ENCODE results near the gene CCDC157.

The CCDC157 gene

DNA sequence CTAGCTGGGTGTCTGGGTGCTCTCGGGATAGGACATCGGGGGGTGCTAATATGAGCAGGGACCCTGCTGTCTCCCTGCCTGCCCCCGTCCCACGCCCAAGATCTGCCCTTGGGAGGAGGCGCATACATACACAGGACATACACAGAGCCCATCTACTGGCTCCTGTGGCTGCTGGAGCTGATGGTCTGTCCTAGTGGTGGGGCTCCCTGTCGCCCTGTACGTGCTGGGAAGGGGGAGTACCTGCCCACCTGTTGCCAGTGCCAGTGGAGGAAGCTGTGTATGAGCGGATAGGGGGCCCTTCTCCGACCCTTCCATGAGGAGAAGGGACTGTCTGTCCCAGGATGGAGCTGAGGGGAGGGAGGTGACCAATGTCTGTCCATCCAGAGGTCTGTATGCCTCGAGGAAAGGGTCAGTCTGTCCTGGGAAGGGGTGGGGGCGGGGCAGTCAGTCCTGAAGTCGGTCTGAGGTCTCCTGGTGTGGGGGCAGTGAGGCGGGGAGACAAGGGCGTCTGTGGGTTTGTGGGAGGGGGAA lies 31.0 kb upstream of the CCDC157 start (continued):
- TF ChIP-seq SCRT2 (tag by site-specific recombination; IDR thresholded peaks at IDR 0.05) (peak; percentile 97), ZNF311 (tag by site-specific recombination; IDR thresholded peaks at IDR 0.05; ENCODE audit: borderline replicate concordance) (no peak)
- TF ChIP-seq, protein P1, sequence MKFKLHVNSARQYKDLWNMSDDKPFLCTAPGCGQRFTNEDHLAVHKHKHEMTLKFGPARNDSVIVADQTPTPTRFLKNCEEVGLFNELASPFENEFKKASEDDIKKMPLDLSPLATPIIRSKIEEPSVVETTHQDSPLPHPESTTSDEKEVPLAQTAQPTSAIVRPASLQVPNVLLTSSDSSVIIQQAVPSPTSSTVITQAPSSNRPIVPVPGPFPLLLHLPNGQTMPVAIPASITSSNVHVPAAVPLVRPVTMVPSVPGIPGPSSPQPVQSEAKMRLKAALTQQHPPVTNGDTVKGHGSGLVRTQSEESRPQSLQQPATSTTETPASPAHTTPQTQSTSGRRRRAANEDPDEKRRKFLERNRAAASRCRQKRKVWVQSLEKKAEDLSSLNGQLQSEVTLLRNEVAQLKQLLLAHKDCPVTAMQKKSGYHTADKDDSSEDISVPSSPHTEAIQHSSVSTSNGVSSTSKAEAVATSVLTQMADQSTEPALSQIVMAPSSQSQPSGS (tag by site-specific recombination; IDR thresholded peaks at IDR 0.05; ENCODE audit: low read depth) = no peak
- TF ChIP-seq, protein P2, sequence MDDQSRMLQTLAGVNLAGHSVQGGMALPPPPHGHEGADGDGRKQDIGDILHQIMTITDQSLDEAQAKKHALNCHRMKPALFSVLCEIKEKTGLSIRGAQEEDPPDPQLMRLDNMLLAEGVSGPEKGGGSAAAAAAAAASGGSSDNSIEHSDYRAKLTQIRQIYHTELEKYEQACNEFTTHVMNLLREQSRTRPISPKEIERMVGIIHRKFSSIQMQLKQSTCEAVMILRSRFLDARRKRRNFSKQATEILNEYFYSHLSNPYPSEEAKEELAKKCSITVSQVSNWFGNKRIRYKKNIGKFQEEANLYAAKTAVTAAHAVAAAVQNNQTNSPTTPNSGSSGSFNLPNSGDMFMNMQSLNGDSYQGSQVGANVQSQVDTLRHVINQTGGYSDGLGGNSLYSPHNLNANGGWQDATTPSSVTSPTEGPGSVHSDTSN (CRISPR knock-in tag; IDR thresholded peaks at IDR 0.05) = peak; percentile 39; the same call in 1 of the 2 replicates

DNA sequence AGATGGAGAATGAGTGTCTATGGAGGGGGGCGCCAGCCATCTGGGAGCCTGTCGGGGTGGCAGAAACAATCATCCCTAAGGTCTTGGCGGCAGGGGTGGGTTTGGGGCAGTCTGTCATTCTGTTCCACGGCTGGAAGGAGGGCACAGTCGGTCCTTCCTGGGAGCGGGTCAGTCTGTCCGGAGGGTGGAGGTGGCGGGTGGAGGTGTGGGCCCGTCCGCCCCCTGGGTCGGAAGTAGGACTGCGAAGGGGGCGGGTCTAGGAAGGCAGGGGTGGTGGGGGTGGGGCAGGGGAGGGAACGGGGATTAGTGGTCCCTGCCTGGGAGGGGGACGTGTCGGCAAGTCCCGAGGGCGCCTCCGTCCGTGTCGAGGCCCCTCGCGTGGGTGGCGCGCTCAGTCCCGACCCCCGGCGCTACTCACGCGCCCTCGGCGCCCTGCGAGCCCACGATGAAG lies 30.5 kb upstream of the CCDC157 start:
- Histone ChIP-seq H3K27ac (ENCODE audit: extremely low read depth, low read depth, low read length) (peak overlapping the region; percentile 72; the same call in 1 of the 2 replicates), H3K4me1 (ENCODE audit: control insufficient read depth, insufficient read depth, low read length) (peaks cover 11% of the 10 kb centered on the region), H3K9me3 (ENCODE audit: control insufficient read depth, insufficient read depth, low read depth, low read length) (no peaks in the 10 kb centered on the region), H3K4me3 (ENCODE audit: low read depth, low read length) (peak overlapping the region; percentile 85), H3K36me3 (ENCODE audit: control insufficient read depth in 2 of 2, insufficient read depth in 1 of 2, low read length in 2 of 2) (peaks cover 5 to 29% of the 10 kb centered on the region in 2 experiments; a peak in 2 of 3 replicates)
- ChIA-PET POLR2A (interaction anchor here (0.6 to 2.6 kb wide), 20 partner anchors 10 to 1058 kb away, joined by 3 to 40 read pairs (median 6); partner anchors contain the start of genes CASTOR1, CCDC157 and SF3A1), CTCF (interaction anchor here (0.9 to 6.6 kb wide), 3 partner anchors 11 to 63 kb away, joined by 4 to 60 read pairs (median 18); partner anchors contain the start of gene CASTOR1)
- no peak for TF ChIP-seq ZNF423 (tag by site-specific recombination; IDR thresholded peaks at IDR 0.05)
- no peak for TF ChIP-seq ZNF843 (tag by site-specific recombination; IDR thresholded peaks at IDR 0.05)
- no peak for TF ChIP-seq ZNF19 (tag by site-specific recombination; IDR thresholded peaks at IDR 0.05; ENCODE audit: low read depth)
- TF ChIP-seq ZBTB20 (tag by site-specific recombination; IDR thresholded peaks at IDR 0.05) = no peak
- TF ChIP-seq TRIM28 (IDR thresholded peaks at IDR 0.05; ENCODE audit: borderline replicate concordance, low read length) = no peak
- TF ChIP-seq ZNF426 (tag by site-specific recombination; IDR thresholded peaks at IDR 0.05) = no peak
- TF ChIP-seq ZNF521 (tag by site-specific recombination; IDR thresholded peaks at IDR 0.05) = no peak
- no peak; the same call in 1 of the 2 replicates for TF ChIP-seq ZNF335 (tag by site-specific recombination; conservative IDR thresholded peaks at IDR 0.05)
- no peak for TF ChIP-seq ZNF792 (tag by site-specific recombination; IDR thresholded peaks at IDR 0.05)
- no peak for TF ChIP-seq ZNF621 (tag by site-specific recombination; IDR thresholded peaks at IDR 0.05)
- no peak for TF ChIP-seq SP7 (tag by site-specific recombination; IDR thresholded peaks at IDR 0.05)
- TF ChIP-seq GLIS2 (tag by site-specific recombination; IDR thresholded peaks at IDR 0.05) = peak; percentile 74
- TF ChIP-seq, protein P3, sequence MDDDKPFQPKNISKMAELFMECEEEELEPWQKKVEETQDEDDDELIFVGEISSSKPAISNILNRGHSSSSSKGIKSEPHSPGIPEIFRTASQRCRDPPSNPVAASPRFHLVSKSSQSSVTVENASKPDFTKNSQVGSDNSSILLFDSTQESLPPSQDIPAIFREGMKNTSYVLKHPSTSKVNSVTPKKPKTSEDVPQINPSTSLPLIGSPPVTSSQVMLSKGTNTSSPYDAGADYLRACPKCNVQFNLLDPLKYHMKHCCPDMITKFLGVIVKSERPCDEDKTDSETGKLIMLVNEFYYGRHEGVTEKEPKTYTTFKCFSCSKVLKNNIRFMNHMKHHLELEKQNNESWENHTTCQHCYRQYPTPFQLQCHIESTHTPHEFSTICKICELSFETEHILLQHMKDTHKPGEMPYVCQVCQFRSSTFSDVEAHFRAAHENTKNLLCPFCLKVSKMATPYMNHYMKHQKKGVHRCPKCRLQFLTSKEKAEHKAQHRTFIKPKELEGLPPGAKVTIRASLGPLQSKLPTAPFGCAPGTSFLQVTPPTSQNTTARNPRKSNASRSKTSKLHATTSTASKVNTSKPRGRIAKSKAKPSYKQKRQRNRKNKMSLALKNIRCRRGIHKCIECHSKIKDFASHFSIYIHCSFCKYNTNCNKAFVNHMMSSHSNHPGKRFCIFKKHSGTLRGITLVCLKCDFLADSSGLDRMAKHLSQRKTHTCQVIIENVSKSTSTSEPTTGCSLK (tag by site-specific recombination; IDR thresholded peaks at IDR 0.05) = no peak
- no peak for TF ChIP-seq ZNF585B (tag by site-specific recombination; IDR thresholded peaks at IDR 0.05)
- no peak for TF ChIP-seq ZNF785 (tag by site-specific recombination; IDR thresholded peaks at IDR 0.05)
- TF ChIP-seq, protein P4, sequence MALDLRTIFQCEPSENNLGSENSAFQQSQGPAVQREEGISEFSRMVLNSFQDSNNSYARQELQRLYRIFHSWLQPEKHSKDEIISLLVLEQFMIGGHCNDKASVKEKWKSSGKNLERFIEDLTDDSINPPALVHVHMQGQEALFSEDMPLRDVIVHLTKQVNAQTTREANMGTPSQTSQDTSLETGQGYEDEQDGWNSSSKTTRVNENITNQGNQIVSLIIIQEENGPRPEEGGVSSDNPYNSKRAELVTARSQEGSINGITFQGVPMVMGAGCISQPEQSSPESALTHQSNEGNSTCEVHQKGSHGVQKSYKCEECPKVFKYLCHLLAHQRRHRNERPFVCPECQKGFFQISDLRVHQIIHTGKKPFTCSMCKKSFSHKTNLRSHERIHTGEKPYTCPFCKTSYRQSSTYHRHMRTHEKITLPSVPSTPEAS (tag by site-specific recombination; IDR thresholded peaks at IDR 0.05) = no peak
- TF ChIP-seq, protein P5, sequence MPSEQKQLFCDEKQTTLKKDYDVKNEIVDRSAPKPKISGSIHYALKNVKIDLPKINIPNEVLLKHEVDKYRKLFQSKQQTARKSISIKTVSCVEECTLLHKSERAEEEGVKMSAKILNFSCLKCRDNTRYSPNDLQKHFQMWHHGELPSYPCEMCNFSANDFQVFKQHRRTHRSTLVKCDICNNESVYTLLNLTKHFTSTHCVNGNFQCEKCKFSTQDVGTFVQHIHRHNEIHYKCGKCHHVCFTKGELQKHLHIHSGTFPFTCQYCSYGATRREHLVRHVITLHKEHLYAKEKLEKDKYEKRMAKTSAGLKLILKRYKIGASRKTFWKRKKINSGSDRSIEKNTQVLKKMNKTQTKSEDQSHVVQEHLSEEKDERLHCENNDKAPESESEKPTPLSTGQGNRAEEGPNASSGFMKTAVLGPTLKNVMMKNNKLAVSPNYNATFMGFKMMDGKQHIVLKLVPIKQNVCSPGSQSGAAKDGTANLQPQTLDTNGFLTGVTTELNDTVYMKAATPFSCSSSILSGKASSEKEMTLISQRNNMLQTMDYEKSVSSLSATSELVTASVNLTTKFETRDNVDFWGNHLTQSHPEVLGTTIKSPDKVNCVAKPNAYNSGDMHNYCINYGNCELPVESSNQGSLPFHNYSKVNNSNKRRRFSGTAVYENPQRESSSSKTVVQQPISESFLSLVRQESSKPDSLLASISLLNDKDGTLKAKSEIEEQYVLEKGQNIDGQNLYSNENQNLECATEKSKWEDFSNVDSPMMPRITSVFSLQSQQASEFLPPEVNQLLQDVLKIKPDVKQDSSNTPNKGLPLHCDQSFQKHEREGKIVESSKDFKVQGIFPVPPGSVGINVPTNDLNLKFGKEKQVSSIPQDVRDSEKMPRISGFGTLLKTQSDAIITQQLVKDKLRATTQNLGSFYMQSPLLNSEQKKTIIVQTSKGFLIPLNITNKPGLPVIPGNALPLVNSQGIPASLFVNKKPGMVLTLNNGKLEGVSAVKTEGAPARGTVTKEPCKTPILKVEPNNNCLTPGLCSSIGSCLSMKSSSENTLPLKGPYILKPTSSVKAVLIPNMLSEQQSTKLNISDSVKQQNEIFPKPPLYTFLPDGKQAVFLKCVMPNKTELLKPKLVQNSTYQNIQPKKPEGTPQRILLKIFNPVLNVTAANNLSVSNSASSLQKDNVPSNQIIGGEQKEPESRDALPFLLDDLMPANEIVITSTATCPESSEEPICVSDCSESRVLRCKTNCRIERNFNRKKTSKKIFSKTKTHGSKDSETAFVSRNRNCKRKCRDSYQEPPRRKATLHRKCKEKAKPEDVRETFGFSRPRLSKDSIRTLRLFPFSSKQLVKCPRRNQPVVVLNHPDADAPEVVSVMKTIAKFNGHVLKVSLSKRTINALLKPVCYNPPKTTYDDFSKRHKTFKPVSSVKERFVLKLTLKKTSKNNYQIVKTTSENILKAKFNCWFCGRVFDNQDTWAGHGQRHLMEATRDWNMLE (tag by site-specific recombination; conservative IDR thresholded peaks at IDR 0.05; ENCODE audit: low read depth) = no peak
- TF ChIP-seq, protein P6, sequence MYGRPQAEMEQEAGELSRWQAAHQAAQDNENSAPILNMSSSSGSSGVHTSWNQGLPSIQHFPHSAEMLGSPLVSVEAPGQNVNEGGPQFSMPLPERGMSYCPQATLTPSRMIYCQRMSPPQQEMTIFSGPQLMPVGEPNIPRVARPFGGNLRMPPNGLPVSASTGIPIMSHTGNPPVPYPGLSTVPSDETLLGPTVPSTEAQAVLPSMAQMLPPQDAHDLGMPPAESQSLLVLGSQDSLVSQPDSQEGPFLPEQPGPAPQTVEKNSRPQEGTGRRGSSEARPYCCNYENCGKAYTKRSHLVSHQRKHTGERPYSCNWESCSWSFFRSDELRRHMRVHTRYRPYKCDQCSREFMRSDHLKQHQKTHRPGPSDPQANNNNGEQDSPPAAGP (tag by site-specific recombination; IDR thresholded peaks at IDR 0.05) = no peak; the same call in 1 of the 2 replicates
- no peak for TF ChIP-seq ZNF747 (tag by site-specific recombination; IDR thresholded peaks at IDR 0.05)
- TF ChIP-seq ZNF560 (tag by site-specific recombination; IDR thresholded peaks at IDR 0.05; ENCODE audit: borderline replicate concordance) = no peak
- no peak for TF ChIP-seq ZBTB17 (tag by site-specific recombination; IDR thresholded peaks at IDR 0.05)
